GM15510 (cell line): ENCODE measurements around the gene ERH.

Experiments
- POLR2A ChIP-seq: IDR thresholded peaks from 3 replicates; pipeline ENCODE4 v1.6.1; 2011; ENCODE audit warnings: borderline replicate concordance; ENCODE audit not compliant: insufficient read length; ENCODE audit errors: extremely low read depth

ERH gene

DNA sequence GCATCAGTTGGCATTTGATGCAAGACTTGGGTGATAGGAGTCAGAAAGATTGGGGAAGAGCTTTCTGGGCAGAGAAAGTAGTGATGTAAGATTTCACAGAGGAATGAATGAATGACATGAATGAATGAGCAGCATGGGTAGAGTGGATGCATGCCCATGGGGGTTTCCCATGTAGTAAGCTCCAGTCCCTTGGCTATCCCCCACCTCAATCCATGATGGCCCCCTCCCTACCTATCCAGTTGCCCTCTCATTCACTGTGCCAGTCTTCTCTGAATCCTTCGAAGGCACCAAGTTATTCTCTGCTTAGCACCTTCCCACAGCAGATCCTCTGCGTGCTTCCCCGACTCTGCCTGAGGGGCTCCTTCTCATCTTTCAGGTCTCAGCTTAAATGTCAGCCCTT lies 32.0 kb downstream of the ERH start:
- no peak for TF ChIP-seq POLR2A

GRCh38 chr14:69364378-69364777 lies 33.7 kb downstream of the ERH start:
- TF ChIP-seq POLR2A = no peak

GRCh38 chr14:69363964-69364363 lies 34.1 kb downstream of the ERH start:
- TF ChIP-seq POLR2A = no peak

GRCh38 chr14:69363055-69363454 lies 35.0 kb downstream of the ERH start:
- TF ChIP-seq POLR2A = no peak

- no peak for TF ChIP-seq POLR2A
These were observed 37.5 kb downstream of the ERH start for GRCh38 chr14:69360438-69361108.

GRCh38 chr14:69358966-69359365 lies 39.1 kb downstream of the ERH start:
- TF ChIP-seq POLR2A = no peak

DNA sequence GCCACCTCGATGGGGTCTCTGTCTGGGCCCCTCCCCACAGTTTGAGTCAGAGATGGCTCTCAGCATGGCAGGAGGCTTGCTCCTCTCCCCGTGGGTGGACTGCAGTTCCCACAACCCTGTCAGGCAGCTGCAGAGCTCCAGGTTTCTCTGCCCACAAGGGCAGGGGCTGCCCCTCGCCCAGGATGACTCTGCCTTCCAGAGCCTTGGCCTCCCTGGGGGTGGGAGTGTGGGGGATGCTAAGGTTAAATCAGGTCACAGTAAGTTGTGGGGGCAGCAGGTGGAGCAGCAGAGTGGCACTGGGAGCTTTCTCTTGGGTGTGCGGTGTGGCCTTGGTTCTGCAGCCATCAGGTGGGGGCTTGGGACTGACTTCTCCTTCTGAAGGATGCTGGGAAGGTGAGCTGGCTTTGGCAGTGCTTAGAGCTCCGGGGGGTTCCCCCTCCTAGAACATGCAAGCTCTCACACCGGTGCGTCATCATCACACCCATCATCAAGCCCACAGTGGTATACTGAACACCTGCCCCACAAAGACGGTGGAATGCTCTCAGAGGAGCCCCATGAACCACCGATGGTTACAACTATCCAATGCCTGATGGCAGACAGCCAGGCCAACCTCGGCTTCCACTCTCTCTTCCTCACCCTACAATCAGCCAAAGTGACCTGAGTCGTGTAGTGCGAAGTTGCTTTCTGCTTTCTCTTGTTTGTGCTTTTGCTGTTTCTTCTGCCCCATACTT lies 39.7 kb downstream of the ERH start:
- no peak for TF ChIP-seq POLR2A

- no peak for TF ChIP-seq POLR2A
These were observed 40.4 kb downstream of the ERH start for GRCh38 chr14:69357544-69358200.

DNA sequence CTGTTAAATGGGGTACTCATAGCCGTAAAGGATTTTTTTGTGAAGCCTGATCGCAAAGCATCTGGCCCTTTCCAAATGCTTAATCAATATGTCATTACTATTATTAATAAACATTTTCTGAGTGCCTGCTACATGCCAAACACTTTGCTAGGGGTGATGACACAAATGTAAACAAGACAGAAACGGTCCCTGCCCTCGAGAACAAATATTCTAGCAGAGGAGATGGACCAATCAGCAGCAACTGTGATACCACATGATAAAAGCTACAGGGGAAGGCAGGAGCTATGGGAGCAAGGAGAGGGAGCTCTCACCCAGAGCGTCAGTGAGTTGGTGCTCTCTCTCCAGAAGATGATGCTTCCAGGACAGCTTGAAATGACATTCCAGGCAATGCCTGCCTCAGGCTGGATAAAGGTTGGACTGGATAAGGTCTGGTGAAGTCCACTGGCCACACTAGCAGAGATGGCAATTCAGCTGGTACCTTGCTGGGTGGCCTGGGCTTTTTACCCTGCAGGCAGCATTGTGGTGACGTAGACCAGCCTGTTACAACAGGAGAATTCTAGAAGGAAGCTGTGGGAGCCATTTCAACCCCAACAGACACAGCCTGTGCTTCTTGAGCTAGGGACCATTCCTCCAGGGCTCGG lies 41.1 kb downstream of the ERH start:
- TF ChIP-seq POLR2A = no peak

- no peak for TF ChIP-seq POLR2A
These were observed 42.4 kb downstream of the ERH start for GRCh38 chr14:69355607-69356281.

DNA sequence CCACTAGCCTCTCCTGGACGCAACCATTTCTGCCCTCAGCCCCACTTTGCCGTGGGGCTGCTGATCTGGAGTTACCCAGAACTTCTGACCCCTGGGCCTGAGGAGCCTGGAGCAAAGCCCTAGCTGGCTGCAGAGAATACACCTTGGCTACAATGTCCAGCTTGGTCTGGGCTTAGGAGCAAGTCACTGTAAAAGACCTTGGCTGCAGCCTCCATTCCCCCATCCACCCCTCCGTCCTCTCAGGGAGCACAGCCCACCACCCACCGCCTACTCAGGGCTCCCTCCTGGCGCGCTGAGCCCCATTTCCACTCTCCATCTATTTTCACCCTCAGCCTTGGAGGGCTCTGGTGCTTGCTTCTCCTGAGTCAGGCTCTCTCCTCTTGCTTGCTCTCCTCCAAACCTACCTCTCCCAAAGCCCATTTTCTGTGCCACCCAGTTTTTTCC lies 42.9 kb downstream of the ERH start:
- TF ChIP-seq POLR2A = no peak

DNA sequence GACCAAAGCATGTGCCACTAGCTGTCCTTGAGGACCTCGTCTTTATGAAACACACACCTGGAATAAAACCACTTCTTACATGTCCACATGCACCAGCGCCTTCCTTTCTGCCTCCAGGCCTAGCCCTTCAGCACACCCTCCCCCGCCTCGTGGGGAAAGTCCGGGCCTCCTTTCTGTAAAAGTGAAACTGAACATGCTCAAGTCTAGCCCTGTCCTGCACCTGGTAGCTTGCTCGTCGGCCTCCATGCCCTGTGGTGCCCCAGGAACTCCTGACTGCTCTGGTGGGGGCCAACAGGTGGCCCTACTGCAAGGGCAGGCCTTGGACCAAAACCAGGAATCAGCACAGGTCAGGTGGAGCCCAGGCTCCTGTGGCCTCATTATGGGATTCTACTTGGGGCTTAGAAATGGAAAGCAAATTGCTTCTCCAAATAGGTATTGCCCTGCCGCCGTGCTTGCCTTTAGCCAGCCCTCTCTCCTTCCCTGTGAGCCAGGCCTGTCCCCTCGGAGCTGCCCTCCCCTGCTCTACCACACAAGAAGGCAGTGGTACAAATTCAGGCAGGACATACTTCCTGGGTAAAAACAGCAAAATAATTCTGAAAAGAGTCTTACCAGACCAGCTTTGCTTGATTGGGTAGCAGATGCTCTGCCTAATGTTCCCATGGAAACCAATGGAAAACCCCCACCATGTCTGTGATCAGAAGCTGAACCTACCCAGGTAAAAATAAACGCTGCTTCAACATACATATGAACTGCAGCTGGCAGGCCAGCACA lies 43.5 kb downstream of the ERH start:
- TF ChIP-seq POLR2A = peak; percentile 49

DNA sequence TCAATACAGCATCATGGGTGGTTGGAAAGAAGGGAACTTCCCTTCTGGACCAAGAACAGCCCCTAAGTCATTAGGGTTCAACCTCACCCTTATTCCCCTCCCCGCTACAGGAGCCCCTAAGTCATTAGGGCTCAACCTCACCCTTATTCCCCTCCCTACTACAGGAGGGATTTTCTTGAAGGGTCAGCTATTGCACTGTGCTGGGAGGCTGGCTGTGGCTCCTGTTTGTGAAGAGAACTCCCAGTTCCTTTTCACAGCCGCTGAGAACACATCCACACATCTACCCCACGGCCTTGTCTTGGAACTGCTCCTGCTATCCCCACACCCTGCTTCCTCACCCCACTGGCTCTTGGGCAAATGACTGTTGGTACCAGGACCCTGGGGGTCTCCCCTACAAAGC lies 44.9 kb downstream of the ERH start:
- TF ChIP-seq POLR2A = no peak

DNA sequence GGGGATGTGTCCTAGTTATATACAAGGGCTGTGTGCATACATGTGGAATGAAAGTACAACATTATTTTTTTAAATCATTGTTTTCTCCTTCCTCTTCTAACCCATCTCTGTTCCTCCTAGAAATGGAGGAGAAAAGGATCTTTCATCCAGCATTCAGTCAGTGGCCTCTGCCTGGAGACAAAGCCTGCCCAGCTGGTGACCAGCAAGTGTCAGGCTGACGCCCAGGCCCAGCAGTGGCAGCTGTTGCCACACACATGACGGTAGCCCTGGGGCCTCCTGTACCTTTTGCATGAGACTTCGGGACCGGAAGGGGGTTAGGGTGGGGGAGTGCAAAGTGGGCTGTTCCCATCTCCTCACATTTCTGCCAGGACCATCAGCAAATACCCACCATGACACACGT lies 46.2 kb downstream of the ERH start:
- TF ChIP-seq POLR2A = no peak
